HepG2 (cell line): Measurements from ENCODE around the gene ORC1. TPM values are rescaled to one million over a fixed set of nuclear protein-coding genes. Genes with fewer than 3 reads are reported as not detected.
A peak's percentile ranks its signal among the peaks of the same experiment; 100 is the strongest.

Source experiments
- AGO2 ChIP-seq: fragments of 200-400 bp; formaldehyde crosslinking; optimal IDR thresholded peaks from 2 replicates; pipeline ENCODE3; 2017; ENCODE audit warnings: mild to moderate bottlenecking, low read depth, low read length, moderate library complexity
- AHR ChIP-seq: IDR thresholded peaks from 2 replicates; pipeline ENCODE4 v1.6.1; 2018; ENCODE audit warnings: missing genetic modification reagents, missing compliant biosample characterization
- ARNT ChIP-seq: fragments of 450-650 bp; IDR thresholded peaks from 2 replicates; pipeline ENCODE4 v1.6.1; 2017
- CEBPG ChIP-seq: IDR thresholded peaks from 2 replicates; pipeline ENCODE4 v1.6.1; 2016
- FOSL2 ChIP-seq: sonication (generic); formaldehyde crosslinking; IDR thresholded peaks from 2 replicates; pipeline ENCODE4 v1.4.0; 2020; ENCODE audit warnings: missing genetic modification reagents
- GATAD1 ChIP-seq: IDR thresholded peaks from 2 replicates; pipeline ENCODE4 v1.6.1; 2016; ENCODE audit warnings: missing genetic modification reagents, missing compliant biosample characterization
- GZF1 ChIP-seq: sonication (generic); formaldehyde crosslinking; IDR thresholded peaks from 2 replicates; pipeline ENCODE4 v1.5.1; 2020; ENCODE audit warnings: mild to moderate bottlenecking, missing genetic modification reagents
- MAFK ChIP-seq, 2 experiments: IDR thresholded peaks in 1 of 2; conservative IDR thresholded peaks in 1 of 2; 2 replicates each; pipeline ENCODE4 v1.6.1; 2011; ENCODE audit warnings: improper control_type of control experiment in 2 of 2, low read length in 2 of 2
- MTF2 ChIP-seq: sonication (generic); formaldehyde crosslinking; IDR thresholded peaks from 2 replicates; pipeline ENCODE4 v1.5.0; 2020; ENCODE audit warnings: missing genetic modification reagents, borderline replicate concordance
- MYC ChIP-seq: sonication (generic); formaldehyde crosslinking; IDR thresholded peaks from 2 replicates; pipeline ENCODE4 v1.9.0; 2021; ENCODE audit warnings: missing genetic modification reagents, borderline replicate concordance
- RCOR2 ChIP-seq: IDR thresholded peaks from 2 replicates; pipeline ENCODE4 v1.6.1; 2016; ENCODE audit warnings: missing biosample characterization, missing genetic modification reagents
- SETDB1 ChIP-seq: sonication (generic); formaldehyde crosslinking; IDR thresholded peaks from 2 replicates; pipeline ENCODE4 v1.5.1; 2020; ENCODE audit warnings: missing genetic modification reagents, mild to moderate bottlenecking, borderline replicate concordance
- SIN3A ChIP-seq: IDR thresholded peaks from 2 replicates; pipeline ENCODE4 v1.6.1; 2011; ENCODE audit warnings: low read depth, mild to moderate bottlenecking, control low read depth, low read length, borderline replicate concordance
- SNAI1 ChIP-seq: sonication (generic); formaldehyde crosslinking; IDR thresholded peaks from 2 replicates; pipeline ENCODE4 v1.5.0; 2020; ENCODE audit warnings: mild to moderate bottlenecking, missing genetic modification reagents, borderline replicate concordance
- TBL1XR1 ChIP-seq: fragments of 150-350 bp; IDR thresholded peaks from 2 replicates; pipeline ENCODE4 v1.6.1; 2014; ENCODE audit warnings: borderline replicate concordance, low read length; ENCODE audit not compliant: partially characterized antibody
- TBP ChIP-seq: sonication (generic); formaldehyde crosslinking; IDR thresholded peaks from 2 replicates; pipeline ENCODE4 v1.5.0; 2020; ENCODE audit warnings: missing genetic modification reagents
- XRCC5 ChIP-seq: fragments of 200-400 bp; formaldehyde crosslinking; optimal IDR thresholded peaks from 2 replicates; pipeline ENCODE3; 2017; ENCODE audit warnings: mild to moderate bottlenecking, low read length
- ZNF30 ChIP-seq: sonication (generic); formaldehyde crosslinking; IDR thresholded peaks from 2 replicates; pipeline ENCODE4 v1.5.0; 2020; ENCODE audit warnings: mild to moderate bottlenecking, missing genetic modification reagents
- ZNF430 ChIP-seq: sonication (generic); formaldehyde crosslinking; IDR thresholded peaks from 2 replicates; pipeline ENCODE4 v1.9.0; 2021; ENCODE audit warnings: mild to moderate bottlenecking, missing genetic modification reagents
- ZSCAN25 ChIP-seq: sonication (generic); formaldehyde crosslinking; IDR thresholded peaks from 2 replicates; pipeline ENCODE4 v1.8.0; 2022; ENCODE audit warnings: mild to moderate bottlenecking, missing genetic modification reagents
- polyA plus RNA-seq, 8 experiments: library from polyadenylated mRNA; depleted of rRNA in 3 of 8; stranded (reverse) in 7 of 8; unstranded in 1 of 8; fragments of >200 nt; fragmentation: Illumina TruSeq in 4 of 8; extraction: Trizol in 4 of 8; gene quantifications; 2 replicates each; pipeline versions ENCODE4 v1.2.1 to v1.2.3, GENCODE V29; 2011 to 2016; ENCODE audit warnings: low read depth in 4 of 8, missing spikeins in 1 of 8, mixed read lengths in 1 of 8; ENCODE audit not compliant: insufficient read depth in 1 of 8
- total RNA-seq, 5 experiments: library from RNA; depleted of rRNA; stranded (reverse); fragments of >200 nt; fragmentation: Illumina TruSeq; extraction: Trizol; gene quantifications; 2 replicates each; pipeline ENCODE4 v1.2.3, GENCODE V29; 2016; ENCODE audit warnings: low read depth in 1 of 5
- TF ChIP-seq, protein P1 (sequence below): sonication (generic); formaldehyde crosslinking; IDR thresholded peaks from 2 replicates; pipeline ENCODE4 v1.8.1; 2023; ENCODE audit warnings: missing genetic modification reagents, mild to moderate bottlenecking, borderline replicate concordance
- TF ChIP-seq, protein P2 (sequence below): sonication (generic); formaldehyde crosslinking; IDR thresholded peaks from 2 replicates; pipeline ENCODE4 v1.9.0; 2022; ENCODE audit warnings: missing genetic modification reagents, mild to moderate bottlenecking, borderline replicate concordance
- TF ChIP-seq, protein P3 (sequence below): sonication (generic); formaldehyde crosslinking; IDR thresholded peaks from 2 replicates; pipeline ENCODE4 v1.8.1; 2023; ENCODE audit warnings: mild to moderate bottlenecking, moderate library complexity, missing genetic modification reagents
- TF ChIP-seq, protein P4 (sequence below): sonication (generic); formaldehyde crosslinking; IDR thresholded peaks from 2 replicates; pipeline ENCODE4 v1.8.1; 2022; ENCODE audit warnings: low read depth, mild to moderate bottlenecking, missing genetic modification reagents

The ORC1 gene
- total and polyA plus RNA-seq, 2 of the 13 experiments (the other 11 are each of a cell fraction or from before 2014, with no cell fraction given) = 7.0 to 23.5 TPM

DNA sequence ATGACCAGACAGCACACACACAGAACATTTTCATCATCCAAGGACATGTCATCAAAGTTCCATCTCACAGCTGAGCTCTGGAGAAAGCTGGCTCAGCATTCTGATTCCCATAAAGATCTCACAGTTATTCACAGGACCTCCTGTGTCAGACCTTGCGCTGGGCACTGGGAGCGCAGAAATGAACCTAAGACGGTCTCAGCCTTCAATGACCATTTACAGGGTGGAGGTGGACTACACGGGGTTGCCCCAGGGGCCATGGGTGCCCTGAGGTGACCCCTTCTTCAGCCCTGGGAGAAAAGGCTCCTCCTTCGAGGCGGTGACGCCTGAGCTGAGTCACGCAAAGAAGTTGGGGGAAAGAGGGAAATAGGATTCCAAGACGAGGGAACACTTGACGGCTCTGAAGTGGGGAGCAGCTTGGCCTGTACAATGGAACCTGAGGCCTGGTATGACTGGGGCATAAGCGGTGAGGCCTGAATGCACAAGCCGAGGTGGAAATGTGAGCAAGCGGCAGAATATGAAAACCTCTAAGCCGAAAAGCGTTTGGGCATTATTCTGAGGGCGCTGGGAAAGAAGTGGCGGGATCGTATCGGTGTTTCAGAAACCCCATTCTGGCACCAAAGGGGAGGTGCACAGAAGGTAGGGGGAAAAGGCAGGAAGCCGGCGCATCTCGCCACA lies 39.0 kb downstream of the ORC1 start (continued):
- no peak for TF ChIP-seq TBP
- TF ChIP-seq SETDB1 (CRISPR knock-in tag) = no peak
- no peak for TF ChIP-seq ZNF30 (CRISPR knock-in tag)
- TF ChIP-seq MTF2 (CRISPR knock-in tag) = no peak
- TF ChIP-seq, protein P1, sequence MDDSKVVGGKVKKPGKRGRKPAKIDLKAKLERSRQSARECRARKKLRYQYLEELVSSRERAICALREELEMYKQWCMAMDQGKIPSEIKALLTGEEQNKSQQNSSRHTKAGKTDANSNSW = no peak
- no peak for TF ChIP-seq SIN3A
- TF ChIP-seq AGO2 = no peak
- TF ChIP-seq MAFK (conservative IDR thresholded peaks at IDR 0.05 in 1 of 2, IDR thresholded peaks at IDR 0.05 in 1 of 2; ENCODE audit: low read length in 2 of 2) = peak; percentile 82 to 83
- 0 out of 2 replicates have a peak, but pooled peaks have one; percentile 11 for TF ChIP-seq FOSL2 (CRISPR knock-in tag)
- 0 out of 2 replicates have a peak, but pooled peaks have one; percentile 29 for TF ChIP-seq GZF1 (CRISPR knock-in tag)
- TF ChIP-seq, protein P2, sequence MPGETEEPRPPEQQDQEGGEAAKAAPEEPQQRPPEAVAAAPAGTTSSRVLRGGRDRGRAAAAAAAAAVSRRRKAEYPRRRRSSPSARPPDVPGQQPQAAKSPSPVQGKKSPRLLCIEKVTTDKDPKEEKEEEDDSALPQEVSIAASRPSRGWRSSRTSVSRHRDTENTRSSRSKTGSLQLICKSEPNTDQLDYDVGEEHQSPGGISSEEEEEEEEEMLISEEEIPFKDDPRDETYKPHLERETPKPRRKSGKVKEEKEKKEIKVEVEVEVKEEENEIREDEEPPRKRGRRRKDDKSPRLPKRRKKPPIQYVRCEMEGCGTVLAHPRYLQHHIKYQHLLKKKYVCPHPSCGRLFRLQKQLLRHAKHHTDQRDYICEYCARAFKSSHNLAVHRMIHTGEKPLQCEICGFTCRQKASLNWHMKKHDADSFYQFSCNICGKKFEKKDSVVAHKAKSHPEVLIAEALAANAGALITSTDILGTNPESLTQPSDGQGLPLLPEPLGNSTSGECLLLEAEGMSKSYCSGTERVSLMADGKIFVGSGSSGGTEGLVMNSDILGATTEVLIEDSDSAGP (CRISPR knock-in tag) = no peak
- TF ChIP-seq ARNT = no peak
- TF ChIP-seq ZNF430 = 0 out of 2 replicates have a peak, but pooled peaks have one; percentile 40
- peak; percentile 15 for TF ChIP-seq XRCC5
- TF ChIP-seq GATAD1 (CRISPR knock-in tag) = no peak
- TF ChIP-seq TBL1XR1 = no peak
- no peak for TF ChIP-seq RCOR2 (CRISPR knock-in tag)
- 0 out of 2 replicates have a peak, but pooled peaks have one; percentile 2 for TF ChIP-seq AHR (CRISPR knock-in tag)
- no peak for TF ChIP-seq CEBPG (CRISPR knock-in tag)
- TF ChIP-seq ZSCAN25 (CRISPR knock-in tag) = 0 out of 2 replicates have a peak, but pooled peaks have one; percentile 16
- TF ChIP-seq, protein P3, sequence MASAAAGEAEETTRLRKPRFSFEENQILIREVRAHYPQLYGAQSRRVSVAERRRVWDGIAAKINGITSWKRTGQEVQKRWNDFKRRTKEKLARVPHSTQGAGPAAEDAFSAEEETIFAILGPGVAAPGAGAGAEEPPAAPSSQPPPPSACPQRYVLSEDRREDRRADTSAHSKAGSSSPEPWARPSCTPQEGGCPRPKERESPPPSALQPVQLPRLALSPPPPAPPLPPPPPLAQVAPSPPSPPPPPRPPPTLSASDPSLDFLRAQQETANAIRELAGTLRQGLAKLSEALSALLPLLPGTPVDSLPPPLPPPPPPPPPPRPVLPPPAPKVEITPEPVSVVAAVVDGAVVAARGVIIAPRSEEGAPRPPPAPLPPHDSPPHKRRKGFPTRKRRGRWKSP (CRISPR knock-in tag) = peak; percentile 29; the same call in 1 of the 2 replicates
- TF ChIP-seq, protein P4, sequence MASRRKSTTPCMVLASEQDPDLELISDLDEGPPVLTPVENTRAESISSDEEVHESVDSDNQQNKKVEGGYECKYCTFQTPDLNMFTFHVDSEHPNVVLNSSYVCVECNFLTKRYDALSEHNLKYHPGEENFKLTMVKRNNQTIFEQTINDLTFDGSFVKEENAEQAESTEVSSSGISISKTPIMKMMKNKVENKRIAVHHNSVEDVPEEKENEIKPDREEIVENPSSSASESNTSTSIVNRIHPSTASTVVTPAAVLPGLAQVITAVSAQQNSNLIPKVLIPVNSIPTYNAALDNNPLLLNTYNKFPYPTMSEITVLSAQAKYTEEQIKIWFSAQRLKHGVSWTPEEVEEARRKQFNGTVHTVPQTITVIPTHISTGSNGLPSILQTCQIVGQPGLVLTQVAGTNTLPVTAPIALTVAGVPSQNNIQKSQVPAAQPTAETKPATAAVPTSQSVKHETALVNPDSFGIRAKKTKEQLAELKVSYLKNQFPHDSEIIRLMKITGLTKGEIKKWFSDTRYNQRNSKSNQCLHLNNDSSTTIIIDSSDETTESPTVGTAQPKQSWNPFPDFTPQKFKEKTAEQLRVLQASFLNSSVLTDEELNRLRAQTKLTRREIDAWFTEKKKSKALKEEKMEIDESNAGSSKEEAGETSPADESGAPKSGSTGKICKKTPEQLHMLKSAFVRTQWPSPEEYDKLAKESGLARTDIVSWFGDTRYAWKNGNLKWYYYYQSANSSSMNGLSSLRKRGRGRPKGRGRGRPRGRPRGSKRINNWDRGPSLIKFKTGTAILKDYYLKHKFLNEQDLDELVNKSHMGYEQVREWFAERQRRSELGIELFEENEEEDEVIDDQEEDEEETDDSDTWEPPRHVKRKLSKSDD (CRISPR knock-in tag) = no peak
- TF ChIP-seq MYC (CRISPR knock-in tag) = no peak
- TF ChIP-seq SNAI1 (CRISPR knock-in tag) = no peak
